Activated CD4-positive, alpha-beta memory T cell treated with anti-CD3 and anti-CD28 coated beads, Interleukin-2, amount 10 ng/mL, durations not matched to agents 7 days and 5 days (primary cell): ENCODE data around the gene SLCO4A1. TPM values are rescaled to one million over a fixed set of nuclear protein-coding genes. Genes with fewer than 3 reads are reported as not detected.

ENCODE experiments used
- CTCF ChIA-PET: fragments of 350-600 bp; sonication (Branson Sonifier 250); formaldehyde crosslinking; loops from one replicate; lab custom pipeline; 2021; ENCODE audit warnings: antibody characterized with exemption, inconsistent platforms; lab: Charles Lee
- POLR2A ChIA-PET: fragments of 350-600 bp; sonication (Branson Sonifier 250); formaldehyde crosslinking; loops from one replicate; lab custom pipeline; 2021; ENCODE audit warnings: antibody characterized with exemption; lab: Charles Lee
- DNase-seq: peaks from one replicate; pipeline ENCODE4 v3.0.0-alpha.2; 2020
- H3K27ac Mint-ChIP-seq: one replicate; pipeline ENCODE4 v1.8.0; 2021; ENCODE audit warnings: mild to moderate bottlenecking, mixed read lengths
- H3K27me3 Mint-ChIP-seq: one replicate; pipeline ENCODE4 v1.8.0; 2021; ENCODE audit warnings: mixed read lengths
- H3K36me3 Mint-ChIP-seq: one replicate; pipeline ENCODE4 v1.8.0; 2021; ENCODE audit warnings: low read depth, mixed read lengths
- H3K4me1 Mint-ChIP-seq: one replicate; pipeline ENCODE4 v1.8.0; 2021; ENCODE audit warnings: mixed read lengths
- H3K4me3 Mint-ChIP-seq: one replicate; pipeline ENCODE4 v1.8.0; 2021; ENCODE audit warnings: mild to moderate bottlenecking, mixed read lengths
- H3K9me3 Mint-ChIP-seq: one replicate; pipeline ENCODE4 v1.8.0; 2021; ENCODE audit warnings: mixed read lengths
- total RNA-seq, 2 experiments: library from RNA; stranded (reverse); gene quantifications; one replicate each; pipeline ENCODE4 v1.2.3, GENCODE V29; 2021

The SLCO4A1 gene, protein sequence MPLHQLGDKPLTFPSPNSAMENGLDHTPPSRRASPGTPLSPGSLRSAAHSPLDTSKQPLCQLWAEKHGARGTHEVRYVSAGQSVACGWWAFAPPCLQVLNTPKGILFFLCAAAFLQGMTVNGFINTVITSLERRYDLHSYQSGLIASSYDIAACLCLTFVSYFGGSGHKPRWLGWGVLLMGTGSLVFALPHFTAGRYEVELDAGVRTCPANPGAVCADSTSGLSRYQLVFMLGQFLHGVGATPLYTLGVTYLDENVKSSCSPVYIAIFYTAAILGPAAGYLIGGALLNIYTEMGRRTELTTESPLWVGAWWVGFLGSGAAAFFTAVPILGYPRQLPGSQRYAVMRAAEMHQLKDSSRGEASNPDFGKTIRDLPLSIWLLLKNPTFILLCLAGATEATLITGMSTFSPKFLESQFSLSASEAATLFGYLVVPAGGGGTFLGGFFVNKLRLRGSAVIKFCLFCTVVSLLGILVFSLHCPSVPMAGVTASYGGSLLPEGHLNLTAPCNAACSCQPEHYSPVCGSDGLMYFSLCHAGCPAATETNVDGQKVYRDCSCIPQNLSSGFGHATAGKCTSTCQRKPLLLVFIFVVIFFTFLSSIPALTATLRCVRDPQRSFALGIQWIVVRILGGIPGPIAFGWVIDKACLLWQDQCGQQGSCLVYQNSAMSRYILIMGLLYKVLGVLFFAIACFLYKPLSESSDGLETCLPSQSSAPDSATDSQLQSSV
- 10 to 100 TPM; 51.5 to 51.7 TPM for total RNA-seq

DNA sequence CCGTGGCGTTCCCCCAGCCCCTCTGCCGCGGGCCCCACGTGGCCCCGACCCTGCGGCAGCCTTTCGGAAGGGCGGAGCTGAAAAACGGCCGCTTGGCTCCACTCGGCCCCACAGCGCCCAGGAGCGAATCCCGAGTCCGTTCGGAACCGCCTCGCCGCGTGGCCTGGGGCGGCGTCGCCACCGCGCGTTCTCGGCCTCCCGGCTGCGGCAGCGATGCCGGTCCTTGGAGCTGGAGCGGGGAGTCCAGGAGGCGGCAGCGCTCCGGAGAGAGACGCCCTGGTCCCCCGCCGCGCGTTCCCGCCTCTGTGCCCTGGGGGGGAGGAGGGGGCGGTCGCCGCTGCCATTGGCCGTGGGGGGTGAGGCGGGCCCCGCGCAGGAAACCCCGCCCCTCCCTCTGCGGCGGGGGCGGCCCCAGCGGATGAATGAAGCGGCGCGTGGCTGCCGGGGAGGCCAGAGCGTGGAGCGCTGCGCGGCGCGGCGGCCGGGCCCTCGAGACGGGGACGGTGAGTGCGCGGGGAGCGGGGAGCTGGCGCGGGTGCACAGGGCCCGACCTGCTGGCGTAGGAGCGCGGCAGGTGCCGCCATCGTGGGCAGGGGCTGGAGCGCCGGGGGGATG, at the start of gene SLCO4A1:
Gene SLCO4A1, plus strand, starts transcription at position 453 of the 615 bp plus-strand sequence. CDS start 13,952 bp downstream, outside the sequence.
- peaks cover 11% of the 10 kb centered on the region for H3K36me3 Mint-ChIP-seq
- peaks cover 42% of the 10 kb centered on the region for H3K4me1 Mint-ChIP-seq
- H3K27ac Mint-ChIP-seq, result peak within 1 kb of the TSS; percentile 71
- H3K4me3 Mint-ChIP-seq, result peak within 1 kb of the TSS; percentile 83
- no peaks in the 10 kb centered on the region for H3K9me3 Mint-ChIP-seq
- ChIA-PET POLR2A (interaction anchor here (0.8 to 5.0 kb wide), 17 partner anchors 9 to 255 kb away, joined by 3 to 58 read pairs (median 5); partner anchors contain the start of genes MRGBP and OGFR), CTCF (interaction anchor here (1.2 to 3.1 kb wide), 6 partner anchors 24 to 152 kb away, joined by 3 to 10 read pairs (median 5); no protein-coding TSS in a partner anchor)
- DNase-seq, result peak; percentile 91
- peaks cover 5% of the 10 kb centered on the region for H3K27me3 Mint-ChIP-seq

DNA sequence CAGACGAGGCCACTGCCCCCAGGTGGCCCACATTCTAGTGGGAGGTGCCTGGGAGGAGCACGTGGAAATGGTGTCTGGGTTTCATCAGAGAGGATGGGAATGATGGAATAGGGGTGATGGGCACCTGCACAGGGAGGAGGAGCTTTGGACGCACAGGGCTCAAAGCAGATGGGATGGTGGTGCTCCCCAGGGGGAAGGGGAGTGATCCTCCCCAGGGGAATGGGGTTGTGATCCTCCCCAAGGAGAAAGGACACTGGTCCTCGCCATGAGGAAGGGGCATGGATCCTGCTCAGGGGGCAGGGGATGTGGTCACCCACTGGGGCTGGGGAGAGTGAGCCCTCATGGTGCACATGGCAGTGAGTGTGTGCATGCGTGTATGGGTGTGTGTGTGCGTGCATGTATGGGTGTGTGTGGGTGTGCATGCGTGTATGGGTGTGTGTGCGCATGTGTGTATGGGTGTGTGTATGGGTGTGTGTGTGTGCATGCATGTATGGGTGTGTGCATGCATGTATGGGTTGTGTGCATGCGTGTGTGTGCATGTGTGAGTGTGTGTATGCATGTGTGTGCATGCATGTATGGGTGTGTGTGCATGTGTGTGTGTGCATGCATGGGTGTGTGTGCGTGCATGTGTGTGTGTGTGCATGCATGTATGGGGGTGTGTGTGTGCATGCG, 49.7 kb upstream of the SLCO4A1 start:
- ChIA-PET POLR2A (no interaction called here), CTCF (no interaction called here)
- Mint-ChIP-seq H3K4me1 (peaks cover 9% of the 10 kb centered on the region), H3K36me3 (no peaks in the 10 kb centered on the region), H3K27ac (no peak overlapping the region), H3K4me3 (no peak overlapping the region), H3K27me3 (peaks cover 23% of the 10 kb centered on the region), H3K9me3 (no peaks in the 10 kb centered on the region)
- DNase-seq, result no peak

DNA sequence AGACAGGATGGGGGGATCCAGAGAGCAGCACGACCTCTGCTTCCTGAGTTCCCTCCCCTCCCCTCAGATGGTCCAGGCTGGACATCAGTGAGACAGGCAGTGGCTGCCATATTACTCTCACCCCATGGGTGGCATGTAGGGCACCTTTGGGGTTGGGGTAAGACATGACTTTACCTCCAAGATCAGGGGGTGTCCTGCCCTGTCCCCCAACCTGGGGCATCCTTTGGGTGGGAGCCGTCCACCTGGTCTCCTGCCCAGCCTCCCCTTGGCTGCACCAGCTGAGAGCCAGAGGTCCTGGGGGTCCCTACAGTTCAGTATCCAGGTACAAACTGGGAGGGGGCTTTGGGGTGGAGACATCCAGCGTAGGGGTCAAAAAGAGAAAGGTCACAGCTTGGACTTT, 48.7 kb upstream of the SLCO4A1 start:
- H3K27ac Mint-ChIP-seq, result no peak overlapping the region
- peaks cover 19% of the 10 kb centered on the region for H3K4me1 Mint-ChIP-seq
- H3K4me3 Mint-ChIP-seq, result no peak overlapping the region
- ChIA-PET POLR2A (interaction anchor here (1.0 kb wide), 1 partner anchor 10 kb away, joined by 5 read pairs; no protein-coding TSS in a partner anchor), CTCF (no interaction called here)
- H3K9me3 Mint-ChIP-seq, result no peaks in the 10 kb centered on the region
- peaks cover 32% of the 10 kb centered on the region for H3K27me3 Mint-ChIP-seq
- no peak for DNase-seq
- no peaks in the 10 kb centered on the region for H3K36me3 Mint-ChIP-seq

DNA sequence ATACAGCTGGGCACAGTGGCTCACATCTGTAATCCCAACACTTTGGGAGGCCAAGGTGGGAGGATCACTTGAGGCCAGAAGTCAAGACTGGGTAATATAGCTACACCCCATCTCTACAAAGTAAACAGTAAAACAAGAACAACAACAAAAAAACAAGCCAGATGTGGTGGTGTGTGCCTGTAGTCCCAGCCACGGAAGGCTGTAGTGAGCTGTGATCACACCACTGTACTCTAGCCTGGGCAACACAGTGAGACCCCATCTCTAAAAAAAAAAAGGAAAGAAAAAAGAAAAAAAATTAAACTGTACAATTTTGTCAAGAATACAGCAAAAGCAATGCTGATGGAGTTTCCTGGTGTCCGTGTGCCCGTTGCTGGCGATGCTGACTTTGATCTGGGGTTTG, 47.2 kb upstream of the SLCO4A1 start:
- H3K27ac Mint-ChIP-seq, result no peak overlapping the region
- no peak for DNase-seq
- peaks cover 30% of the 10 kb centered on the region for H3K4me1 Mint-ChIP-seq
- H3K36me3 Mint-ChIP-seq, result no peaks in the 10 kb centered on the region
- peaks cover 36% of the 10 kb centered on the region for H3K27me3 Mint-ChIP-seq
- no peak overlapping the region for H3K4me3 Mint-ChIP-seq
- ChIA-PET CTCF (no interaction called here), POLR2A (no interaction called here)
- no peaks in the 10 kb centered on the region for H3K9me3 Mint-ChIP-seq

DNA sequence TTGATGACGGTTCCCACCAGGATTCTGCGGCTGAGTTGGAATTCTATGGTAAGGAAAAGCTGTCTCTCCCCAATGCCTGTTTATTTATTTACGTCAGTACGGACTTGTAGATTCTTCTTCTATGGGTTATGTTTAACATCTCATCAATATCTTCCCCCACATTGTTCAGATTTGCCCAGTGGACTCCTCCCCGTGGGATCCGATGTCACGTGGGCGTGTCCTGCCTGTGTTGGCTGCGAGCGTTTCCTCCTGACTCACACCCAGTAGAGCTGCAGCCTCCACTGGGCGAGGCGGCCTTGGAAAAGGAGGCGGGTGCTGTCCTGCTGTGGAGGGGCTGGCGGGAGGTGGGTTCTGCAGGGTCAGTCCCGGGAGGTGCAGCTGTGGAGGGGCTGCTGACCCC, 46.8 kb upstream of the SLCO4A1 start:
- no peak overlapping the region for H3K27ac Mint-ChIP-seq
- ChIA-PET POLR2A (no interaction called here), CTCF (no interaction called here)
- H3K9me3 Mint-ChIP-seq, result no peaks in the 10 kb centered on the region
- peaks cover 31% of the 10 kb centered on the region for H3K4me1 Mint-ChIP-seq
- H3K36me3 Mint-ChIP-seq, result no peaks in the 10 kb centered on the region
- peaks cover 38% of the 10 kb centered on the region for H3K27me3 Mint-ChIP-seq
- H3K4me3 Mint-ChIP-seq, result no peak overlapping the region
- peak; percentile 34 for DNase-seq

DNA sequence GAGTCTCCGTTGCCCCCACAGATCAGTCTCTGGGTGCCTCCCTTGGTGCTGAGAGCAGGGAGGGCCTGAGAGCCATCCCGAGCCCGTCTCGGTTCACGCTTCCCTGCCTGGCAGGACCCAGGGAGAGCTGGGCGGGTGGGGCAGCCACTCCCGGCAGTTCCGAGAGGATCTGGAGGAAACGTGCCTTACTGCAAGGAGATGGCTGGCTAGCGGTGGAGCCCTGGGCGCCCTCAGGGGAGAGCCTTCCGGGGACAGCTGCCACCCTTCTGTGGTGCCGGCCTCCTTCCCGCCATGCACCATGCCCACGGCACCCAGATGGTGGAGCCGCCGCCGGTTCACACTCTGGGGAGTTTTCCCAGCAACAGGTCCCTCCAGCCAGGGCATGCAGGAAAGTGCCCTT, 45.8 kb upstream of the SLCO4A1 start:
- Mint-ChIP-seq H3K36me3 (no peaks in the 10 kb centered on the region), H3K27ac (no peak overlapping the region), H3K4me1 (peaks cover 39% of the 10 kb centered on the region), H3K9me3 (no peaks in the 10 kb centered on the region), H3K27me3 (peaks cover 48% of the 10 kb centered on the region), H3K4me3 (no peak overlapping the region)
- no peak for DNase-seq
- CTCF ChIA-PET, result no interaction called here
- POLR2A ChIA-PET, result no interaction called here

DNA sequence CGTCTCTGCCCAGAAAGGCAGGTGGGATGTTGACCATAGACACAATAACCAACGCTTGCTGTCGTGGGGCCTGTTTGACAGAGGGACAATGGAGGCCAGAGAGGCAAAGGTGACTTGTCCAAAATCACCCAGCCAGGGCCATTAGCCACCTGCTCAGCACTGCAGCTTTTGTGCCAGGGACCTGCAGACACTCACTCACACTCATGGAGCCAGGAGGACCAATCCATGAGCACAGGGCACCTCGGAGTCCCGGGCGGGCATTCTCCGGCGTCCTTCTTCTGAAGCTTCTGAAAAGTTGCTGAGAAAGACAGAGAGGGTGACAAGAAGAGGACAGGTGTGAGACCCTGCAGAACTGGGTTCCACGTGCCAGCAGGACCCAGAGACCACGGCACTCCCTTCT, 45.4 kb upstream of the SLCO4A1 start:
- Mint-ChIP-seq H3K9me3 (no peaks in the 10 kb centered on the region), H3K4me1 (peaks cover 43% of the 10 kb centered on the region), H3K36me3 (no peaks in the 10 kb centered on the region), H3K27ac (no peak overlapping the region), H3K27me3 (peaks cover 52% of the 10 kb centered on the region), H3K4me3 (no peak overlapping the region)
- POLR2A ChIA-PET, result no interaction called here
- DNase-seq, result no peak
- CTCF ChIA-PET, result no interaction called here

DNA sequence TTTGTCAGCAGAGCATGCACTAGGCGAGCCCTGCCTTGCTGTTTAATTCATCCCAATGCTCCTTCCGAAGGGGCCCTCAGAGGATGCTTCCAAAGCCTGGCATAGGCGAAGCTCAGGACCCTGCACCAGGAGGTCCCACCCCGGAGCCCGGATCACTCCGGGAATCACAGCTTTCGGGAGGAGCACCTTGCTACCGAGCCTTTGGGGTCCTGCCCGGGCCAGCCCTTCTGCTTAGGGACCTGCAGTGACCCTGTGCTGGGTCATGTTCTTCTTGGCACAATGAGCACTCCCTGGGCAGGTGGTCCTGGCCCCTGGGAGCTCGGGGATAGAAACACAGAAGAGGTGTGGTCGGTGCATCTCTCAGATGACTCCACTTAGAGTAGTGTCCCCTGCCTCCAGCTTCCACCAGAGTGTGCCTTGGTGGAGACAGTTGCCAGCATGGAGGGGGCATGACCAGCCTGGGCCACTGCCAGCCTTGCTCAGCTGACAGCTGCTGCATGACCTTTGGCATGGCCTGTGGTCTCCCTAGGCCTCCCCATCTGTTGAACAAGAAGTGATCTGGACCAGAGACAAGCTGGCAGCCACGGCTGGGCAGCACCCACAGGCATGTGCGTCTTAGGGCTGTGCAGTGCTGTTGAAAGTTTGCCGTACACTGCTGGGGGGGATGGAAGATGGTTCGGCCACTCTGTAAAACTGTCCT, 44.7 kb upstream of the SLCO4A1 start:
- ChIA-PET POLR2A (interaction anchor here (0.6 kb wide), 1 partner anchor 9 kb away, joined by 3 read pairs; no protein-coding TSS in a partner anchor), CTCF (no interaction called here)
- Mint-ChIP-seq H3K9me3 (no peaks in the 10 kb centered on the region), H3K4me1 (peaks cover 49% of the 10 kb centered on the region), H3K27ac (no peak overlapping the region), H3K4me3 (no peak overlapping the region), H3K27me3 (peaks cover 58% of the 10 kb centered on the region), H3K36me3 (no peaks in the 10 kb centered on the region)
- no peak for DNase-seq

DNA sequence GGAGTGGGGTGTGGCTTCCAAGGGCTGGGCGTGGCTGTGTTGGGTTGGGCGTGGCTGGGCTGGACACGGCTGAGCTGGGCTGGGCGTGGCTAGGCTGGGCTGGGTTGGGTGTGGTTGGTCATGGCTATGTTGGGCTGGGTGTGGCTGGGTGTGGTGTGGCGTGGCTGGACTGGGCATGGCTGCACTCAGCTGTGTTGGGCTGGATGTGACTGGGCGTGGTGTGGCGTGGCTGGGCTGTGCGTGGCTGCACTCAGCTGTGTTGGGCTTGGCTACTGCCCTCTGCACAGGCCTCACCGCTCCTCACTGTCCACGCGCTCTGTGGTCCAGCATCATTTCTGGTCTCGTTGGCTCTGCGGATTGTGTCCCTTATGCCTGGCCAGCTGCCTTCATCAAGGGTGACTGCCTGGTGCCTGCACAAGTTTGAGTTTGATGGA, 43.5 kb upstream of the SLCO4A1 start:
- Mint-ChIP-seq H3K4me3 (no peak overlapping the region), H3K4me1 (peaks cover 60% of the 10 kb centered on the region), H3K27me3 (peaks cover 58% of the 10 kb centered on the region), H3K36me3 (no peaks in the 10 kb centered on the region), H3K27ac (no peak overlapping the region), H3K9me3 (no peaks in the 10 kb centered on the region)
- no peak for DNase-seq
- ChIA-PET CTCF (interaction anchor here (0.9 to 1.0 kb wide), 2 partner anchors 16 to 193 kb away, joined by 3 read pairs; no protein-coding TSS in a partner anchor), POLR2A (no interaction called here)

DNA sequence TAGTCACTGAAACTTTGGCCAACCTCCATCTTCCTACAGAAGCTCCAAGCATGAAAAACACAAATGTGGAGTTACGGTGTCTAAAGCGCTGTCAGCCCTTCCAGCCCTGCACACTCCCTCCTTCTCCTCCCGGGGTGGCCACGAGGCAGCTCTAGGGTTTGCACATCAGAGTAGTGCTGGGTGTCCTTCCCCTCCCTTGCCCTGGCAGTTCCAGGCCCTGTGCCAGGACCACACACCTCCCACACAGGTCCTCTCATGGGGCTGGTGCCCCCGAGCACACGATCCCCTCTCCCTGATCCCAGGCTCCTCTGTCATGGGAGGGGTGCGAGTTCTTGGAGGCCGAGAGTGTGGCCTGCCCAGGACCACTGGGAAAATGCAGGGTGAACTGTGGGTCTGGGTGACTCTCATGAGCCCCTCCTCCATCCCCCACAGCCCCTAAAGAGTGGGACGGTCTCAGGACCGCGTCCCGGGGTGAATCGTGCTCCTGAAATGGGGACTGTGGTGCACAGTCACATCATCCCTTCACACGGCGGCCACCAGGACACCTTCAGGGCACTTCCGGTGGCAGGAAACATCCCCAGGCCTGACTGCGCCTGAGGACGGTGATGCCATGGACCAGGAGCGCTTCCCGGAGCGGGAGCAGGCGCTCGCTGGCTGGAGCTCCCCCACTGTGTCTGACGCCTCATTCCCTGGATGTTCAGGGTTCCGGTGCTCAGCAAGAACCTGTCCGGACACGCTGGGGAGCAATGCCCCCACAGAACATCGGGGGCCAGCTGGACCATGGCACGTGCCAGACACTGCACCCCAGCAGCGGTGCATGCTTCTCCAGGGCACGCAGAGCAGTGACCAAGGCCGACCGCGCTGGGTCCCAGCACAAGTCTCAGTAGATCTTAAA, 42.8 kb upstream of the SLCO4A1 start:
- no peak for DNase-seq
- Mint-ChIP-seq H3K27me3 (peaks cover 58% of the 10 kb centered on the region), H3K36me3 (no peaks in the 10 kb centered on the region), H3K4me1 (peaks cover 64% of the 10 kb centered on the region), H3K27ac (no peak overlapping the region), H3K4me3 (no peak overlapping the region), H3K9me3 (no peaks in the 10 kb centered on the region)
- ChIA-PET POLR2A (no interaction called here), CTCF (interaction anchor here (1.0 kb wide), 1 partner anchor 193 kb away, joined by 3 read pairs; no protein-coding TSS in a partner anchor)

DNA sequence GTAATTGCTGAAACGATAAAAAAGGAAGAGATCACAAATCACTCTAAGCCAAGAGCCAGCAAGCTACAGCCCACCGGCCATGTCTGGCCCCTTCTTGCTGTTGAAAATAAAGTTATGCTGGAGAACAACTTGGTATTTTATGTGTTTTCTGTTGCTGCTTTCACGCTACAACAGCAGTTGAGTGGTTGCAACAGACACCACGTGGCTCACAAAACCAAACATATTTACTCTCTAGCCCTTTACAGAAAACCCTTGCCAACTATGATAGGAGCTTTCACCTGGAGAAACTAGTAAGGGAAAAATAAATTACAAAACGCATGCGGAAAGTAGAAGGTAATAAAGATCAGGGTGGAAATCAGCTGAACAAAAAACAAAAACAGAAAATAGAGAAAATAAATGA, 41.1 kb upstream of the SLCO4A1 start:
- Mint-ChIP-seq H3K36me3 (no peaks in the 10 kb centered on the region), H3K9me3 (no peaks in the 10 kb centered on the region)
- POLR2A ChIA-PET, result no interaction called here

More for the DNA sequence above, 41.1 kb upstream of the SLCO4A1 start:
- Mint-ChIP-seq H3K4me3 (no peak overlapping the region), H3K4me1 (peaks cover 60% of the 10 kb centered on the region), H3K27ac (no peak overlapping the region), H3K27me3 (peaks cover 44% of the 10 kb centered on the region)
- no peak for DNase-seq
- CTCF ChIA-PET, result interaction anchor here (0.6 to 1.4 kb wide), 2 partner anchors 15 to 207 kb away, joined by 3 read pairs; no protein-coding TSS in a partner anchor
